ENCODE data around the gene ADGRG3. TPM values are rescaled to one million over a fixed set of nuclear protein-coding genes. Genes with fewer than 3 reads are reported as not detected.
A peak's percentile ranks its signal among the peaks of the same experiment; 100 is the strongest.

Gene ADGRG3
- total RNA-seq, 2 experiments from 2014 or later, result not detected

DNA sequence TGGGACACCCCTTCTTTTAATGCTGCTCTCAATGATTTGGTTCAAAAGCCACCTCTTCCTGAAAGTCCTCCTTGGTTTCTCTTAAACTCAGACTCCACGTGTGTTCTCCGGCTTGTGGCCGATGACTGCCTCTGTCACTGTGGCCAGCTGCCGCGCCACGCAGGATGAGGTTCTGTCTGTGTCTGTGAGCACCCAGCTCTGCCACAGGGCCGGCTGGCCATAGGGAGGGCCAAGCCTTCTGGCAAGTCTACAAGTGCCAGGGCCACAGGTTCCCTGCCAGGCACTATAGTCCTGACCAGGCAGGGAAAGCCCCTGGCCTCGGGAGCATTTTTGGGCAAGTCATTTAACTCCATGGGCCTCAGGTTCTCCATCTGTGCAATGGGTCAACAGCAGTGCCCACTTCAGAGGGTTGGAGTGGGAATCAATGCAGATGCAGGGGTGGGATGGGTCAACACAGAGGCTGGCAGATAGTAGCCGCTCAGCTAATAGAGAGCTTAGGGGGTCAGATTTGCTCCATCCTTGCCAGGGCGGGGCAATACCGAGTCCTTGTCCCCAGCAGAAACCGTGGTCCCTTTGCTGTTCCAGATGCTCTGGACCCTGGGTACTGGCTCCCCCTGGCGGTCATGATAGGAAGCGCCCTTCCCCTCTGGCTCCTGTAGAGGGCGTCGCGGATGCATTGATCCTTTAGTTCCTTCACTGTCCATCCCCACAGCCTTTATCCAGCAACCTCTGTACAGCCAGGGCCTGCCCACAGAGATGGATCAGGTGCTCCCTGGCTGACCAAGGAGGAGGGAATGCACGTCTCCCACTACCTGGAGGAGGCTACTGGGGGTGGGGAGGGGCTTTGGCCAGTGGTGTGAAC, 19.3 kb upstream of the ADGRG3 start:
- ATAC-seq, result peak; percentile 73
- H3K9me3 Mint-ChIP-seq, result no peaks in the 10 kb centered on the region
- peak overlapping the region; percentile 86 for H3K27ac Mint-ChIP-seq
- intact Hi-C loops (cut with micrococcal nuclease), result loop anchor here (1.0 to 5.0 kb wide), 2 partner anchors 57 to 73 kb away; no protein-coding TSS in a partner anchor
- H3K4me1 Mint-ChIP-seq (ENCODE audit: low read depth), result peaks cover 33% of the 10 kb centered on the region
- ChIA-PET CTCF (interaction anchor here (0.6 to 7.0 kb wide), 48 partner anchors 9 to 232 kb away, joined by 3 to 265 read pairs (median 5); partner anchors contain the start of genes ADGRG1, ADGRG5, CIAPIN1 and COQ9), POLR2A (interaction anchor here (0.8 to 5.7 kb wide), 11 partner anchors 10 to 88 kb away, joined by 3 to 48 read pairs (median 9); no protein-coding TSS in a partner anchor)
- DNase-seq, result peak; percentile 94
- no peaks in the 10 kb centered on the region for H3K36me3 Mint-ChIP-seq (ENCODE audit: low read depth)
- TF ChIP-seq, protein P1, sequence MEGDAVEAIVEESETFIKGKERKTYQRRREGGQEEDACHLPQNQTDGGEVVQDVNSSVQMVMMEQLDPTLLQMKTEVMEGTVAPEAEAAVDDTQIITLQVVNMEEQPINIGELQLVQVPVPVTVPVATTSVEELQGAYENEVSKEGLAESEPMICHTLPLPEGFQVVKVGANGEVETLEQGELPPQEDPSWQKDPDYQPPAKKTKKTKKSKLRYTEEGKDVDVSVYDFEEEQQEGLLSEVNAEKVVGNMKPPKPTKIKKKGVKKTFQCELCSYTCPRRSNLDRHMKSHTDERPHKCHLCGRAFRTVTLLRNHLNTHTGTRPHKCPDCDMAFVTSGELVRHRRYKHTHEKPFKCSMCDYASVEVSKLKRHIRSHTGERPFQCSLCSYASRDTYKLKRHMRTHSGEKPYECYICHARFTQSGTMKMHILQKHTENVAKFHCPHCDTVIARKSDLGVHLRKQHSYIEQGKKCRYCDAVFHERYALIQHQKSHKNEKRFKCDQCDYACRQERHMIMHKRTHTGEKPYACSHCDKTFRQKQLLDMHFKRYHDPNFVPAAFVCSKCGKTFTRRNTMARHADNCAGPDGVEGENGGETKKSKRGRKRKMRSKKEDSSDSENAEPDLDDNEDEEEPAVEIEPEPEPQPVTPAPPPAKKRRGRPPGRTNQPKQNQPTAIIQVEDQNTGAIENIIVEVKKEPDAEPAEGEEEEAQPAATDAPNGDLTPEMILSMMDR (IDR thresholded peaks at IDR 0.05), result peak; percentile 100
- no peaks in the 10 kb centered on the region for H3K27me3 Mint-ChIP-seq
- H3K4me3 Mint-ChIP-seq, result no peak overlapping the region

DNA sequence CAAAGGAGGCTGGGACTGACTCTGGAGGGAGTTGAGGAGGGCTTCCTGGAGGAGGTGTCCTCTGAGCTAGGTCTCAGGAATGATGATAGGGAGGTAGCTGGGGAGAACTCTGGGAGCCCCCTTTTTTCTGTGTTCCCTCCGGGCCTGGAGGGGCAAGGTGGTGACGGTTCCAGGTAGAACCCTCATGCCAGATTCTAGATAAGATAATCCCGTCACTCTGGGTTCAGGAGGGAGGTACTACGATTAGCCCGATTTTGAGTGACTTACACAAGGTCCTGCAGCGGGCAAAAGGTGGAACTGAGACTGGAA, 18.7 kb upstream of the ADGRG3 start:
- no peaks in the 10 kb centered on the region for H3K9me3 Mint-ChIP-seq
- ATAC-seq (no peak), DNase-seq (no peak)
- no peaks in the 10 kb centered on the region for H3K36me3 Mint-ChIP-seq (ENCODE audit: low read depth)
- POLR2A ChIA-PET, result interaction anchor here (0.8 to 5.7 kb wide), 5 partner anchors 11 to 87 kb away, joined by 3 to 48 read pairs (median 10); no protein-coding TSS in a partner anchor
- CTCF ChIA-PET, result interaction anchor here (0.5 to 7.0 kb wide), 27 partner anchors 13 to 233 kb away, joined by 3 to 265 read pairs (median 6); partner anchors contain the start of genes ADGRG1, ADGRG5, KATNB1 and POLR2C
- peak overlapping the region; percentile 86 for H3K27ac Mint-ChIP-seq
- intact Hi-C loops (cut with micrococcal nuclease), result loop anchor here (1.0 to 5.0 kb wide), 2 partner anchors 57 to 73 kb away; no protein-coding TSS in a partner anchor
- no peak overlapping the region for H3K4me3 Mint-ChIP-seq
- H3K4me1 Mint-ChIP-seq (ENCODE audit: low read depth), result peaks cover 33% of the 10 kb centered on the region
- TF ChIP-seq, protein P1 (IDR thresholded peaks at IDR 0.05), result no peak
- H3K27me3 Mint-ChIP-seq, result no peaks in the 10 kb centered on the region

- Mint-ChIP-seq H3K27ac (no peak overlapping the region), H3K4me1 (ENCODE audit: low read depth) (peaks cover 33% of the 10 kb centered on the region), H3K27me3 (no peaks in the 10 kb centered on the region), H3K36me3 (ENCODE audit: low read depth) (no peaks in the 10 kb centered on the region), H3K9me3 (no peaks in the 10 kb centered on the region), H3K4me3 (no peak overlapping the region)
- intact Hi-C loops (cut with micrococcal nuclease), result loop anchor here (1.0 to 5.0 kb wide), 2 partner anchors 58 to 74 kb away; no protein-coding TSS in a partner anchor
- TF ChIP-seq, protein P1 (IDR thresholded peaks at IDR 0.05), result no peak
- DNase-seq (no peak), ATAC-seq (no peak)
- POLR2A ChIA-PET, result interaction anchor here (0.8 to 5.7 kb wide), 4 partner anchors 48 to 87 kb away, joined by 3 to 48 read pairs (median 26); no protein-coding TSS in a partner anchor
- CTCF ChIA-PET, result interaction anchor here (0.5 to 7.0 kb wide), 28 partner anchors 13 to 233 kb away, joined by 3 to 265 read pairs (median 6); partner anchors contain the start of genes ADGRG1, ADGRG5, KATNB1 and POLR2C
These were observed 18.3 kb upstream of the ADGRG3 start for GRCh38 chr16:57649846-57650245.

DNA sequence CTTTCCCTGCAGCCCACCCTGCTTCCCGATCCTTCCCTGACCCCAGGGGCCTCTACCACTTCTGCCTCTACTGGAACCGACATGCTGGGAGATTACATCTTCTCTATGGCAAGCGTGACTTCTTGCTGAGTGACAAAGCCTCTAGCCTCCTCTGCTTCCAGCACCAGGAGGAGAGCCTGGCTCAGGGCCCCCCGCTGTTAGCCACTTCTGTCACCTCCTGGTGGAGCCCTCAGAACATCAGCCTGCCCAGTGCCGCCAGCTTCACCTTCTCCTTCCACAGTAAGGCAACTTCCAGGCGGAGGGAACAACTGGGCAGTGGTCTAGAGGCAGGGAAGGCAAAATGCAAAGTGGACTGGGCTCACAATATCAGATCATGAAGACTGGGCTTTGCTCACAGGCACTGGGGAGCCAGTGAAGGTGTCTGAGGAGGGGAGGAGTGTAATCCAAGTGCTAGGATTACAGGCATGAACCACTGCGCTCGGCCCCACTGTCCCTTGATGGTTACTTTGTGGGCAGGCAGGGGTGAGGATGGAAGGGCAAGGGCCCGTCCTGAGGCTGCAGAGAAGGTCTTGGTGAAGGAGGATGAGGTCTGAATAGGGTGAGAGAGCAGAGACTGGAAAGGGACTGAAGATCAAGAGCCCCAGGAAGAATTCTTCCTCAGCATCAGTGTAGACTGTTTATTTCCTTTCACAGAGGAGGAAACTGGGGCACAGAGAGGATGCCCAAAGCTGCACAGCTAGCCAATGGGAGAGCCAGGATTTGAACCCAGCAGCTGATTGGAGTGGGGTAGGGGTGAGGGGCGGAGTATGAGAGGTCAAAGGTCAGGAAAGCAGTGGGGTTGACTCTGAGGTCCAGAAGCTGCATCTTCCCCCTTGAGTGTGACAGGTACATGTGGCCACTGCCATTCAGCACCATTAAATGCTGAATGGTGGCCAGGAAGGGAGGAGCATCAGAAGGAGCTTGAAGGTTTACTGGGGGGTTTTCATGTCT, 16.5 kb upstream of the ADGRG3 start:
- ChIA-PET POLR2A (interaction anchor here (1.1 kb wide), 1 partner anchor 51 kb away, joined by 3 read pairs; no protein-coding TSS in a partner anchor), CTCF (interaction anchor here (1.0 to 7.0 kb wide), 5 partner anchors 12 to 75 kb away, joined by 3 to 127 read pairs (median 11); no protein-coding TSS in a partner anchor)
- H3K27ac Mint-ChIP-seq, result peak overlapping the region; percentile 37
- ATAC-seq (peak; percentile 22), DNase-seq (peak; percentile 44)
- TF ChIP-seq, protein P1 (IDR thresholded peaks at IDR 0.05), result no peak
- no peaks in the 10 kb centered on the region for H3K36me3 Mint-ChIP-seq (ENCODE audit: low read depth)
- H3K4me3 Mint-ChIP-seq, result no peak overlapping the region
- no peaks in the 10 kb centered on the region for H3K27me3 Mint-ChIP-seq
- H3K9me3 Mint-ChIP-seq, result no peaks in the 10 kb centered on the region
- peaks cover 36% of the 10 kb centered on the region for H3K4me1 Mint-ChIP-seq (ENCODE audit: low read depth)
- intact Hi-C loops (cut with micrococcal nuclease), result no loop called here
